Measurements from ENCODE around the gene ESRRA. TPM values are rescaled to one million over a fixed set of nuclear protein-coding genes. Genes with fewer than 3 reads are reported as not detected.

Gene ESRRA
- total and polyA plus RNA-seq, 9 of the 15 experiments (the other 6 are each of a cell fraction or from before 2014, with no cell fraction given): 0.27 to 89.7 (median 23.7) TPM

DNA sequence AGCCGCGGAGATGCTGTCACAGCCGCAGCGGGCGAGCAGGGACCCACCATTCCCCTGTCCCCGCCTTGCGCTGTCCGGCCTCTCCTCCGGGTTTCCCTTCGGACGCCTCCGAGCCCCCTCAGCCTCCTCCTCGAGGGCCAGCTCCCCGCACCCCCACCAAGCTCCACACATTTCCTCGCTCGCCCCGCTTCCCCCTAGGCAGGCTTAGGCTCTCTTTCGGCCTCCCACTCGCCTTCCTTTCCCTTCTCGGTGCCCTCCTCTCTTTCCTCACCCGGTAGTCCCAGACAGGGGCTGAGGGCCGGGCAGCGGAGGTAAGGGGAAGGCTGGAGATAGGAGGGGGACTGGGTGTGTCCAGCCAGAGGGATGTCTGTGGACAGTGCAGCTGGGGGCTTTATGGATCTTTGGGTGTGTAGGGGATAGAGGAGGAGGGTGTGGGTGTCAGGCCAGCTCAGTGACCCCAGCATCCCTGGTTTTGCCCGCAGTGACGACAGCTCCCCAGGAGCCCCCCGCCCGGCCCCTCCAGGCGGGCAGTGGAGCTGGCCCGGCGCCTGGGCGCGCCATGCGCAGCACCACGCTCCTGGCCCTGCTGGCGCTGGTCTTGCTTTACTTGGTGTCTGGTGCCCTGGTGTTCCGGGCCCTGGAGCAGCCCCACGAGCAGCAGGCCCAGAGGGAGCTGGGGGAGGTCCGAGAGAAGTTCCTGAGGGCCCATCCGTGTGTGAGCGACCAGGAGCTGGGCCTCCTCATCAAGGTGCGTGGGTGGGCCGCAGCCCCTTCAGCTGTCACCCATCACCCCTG, 12.7 kb upstream of the ESRRA start:
- Histone ChIP-seq H4K20me1 (replicated peaks; ENCODE audit: control insufficient read depth, insufficient read depth, low read length) (no peaks in the 10 kb centered on the region; the same call in 1 of the 2 replicates), H3K9me3 (replicated peaks; ENCODE audit: control insufficient read depth, insufficient read depth, low read depth, low read length) (no peaks in the 10 kb centered on the region), H2AFZ (ENCODE audit: low read depth, low read length) (no peak overlapping the region), H3K4me3 (no peak overlapping the region), H3K9ac (ENCODE audit: insufficient read depth in 1 of 2, low read depth in 2 of 2, low read length in 2 of 2) (peak overlapping the region in 1 of 2 experiments; percentile 26; a peak in 2 of 4 replicates), H3K27me3 (ENCODE audit: control insufficient read depth in 2 of 2, insufficient read depth in 2 of 2, low read length in 2 of 2) (peaks cover 40 to 57% of the 10 kb centered on the region in 2 experiments; a peak in 4 of 5 replicates), H3K36me3 (ENCODE audit: control insufficient read depth, insufficient read depth, low read length) (no peaks in the 10 kb centered on the region), H3K9me1 (ENCODE audit: control insufficient read depth, insufficient read depth, low read length) (no peaks in the 10 kb centered on the region), H3K27ac (ENCODE audit: extremely low read depth, low read depth, low read length) (no peak overlapping the region), H3K4me2 (ENCODE audit: insufficient read depth, low read length) (no peak overlapping the region), H3K4me1 (replicated peaks in 1 of 2; ENCODE audit: control insufficient read depth in 2 of 2, insufficient read depth in 2 of 2, low read length in 2 of 2) (peaks cover 0 to 42% of the 10 kb centered on the region in 2 experiments; a peak in 2 of 5 replicates), H3K79me2 (ENCODE audit: control insufficient read depth, insufficient read depth, low read length) (no peaks in the 10 kb centered on the region)
- intact Hi-C loops (cut with micrococcal nuclease) (no loop called here), in situ Hi-C loops (cut with MboI) (no loop called here)
- BruUV-seq (replicated peaks): no TSS peak
- 18% methylated on average over 23 of the region's 42 CpGs for WGBS (ENCODE audit: insufficient coverage, low coverage, missing lambda C conversion rate)
- no peak; the same call in 2 of the 3 replicates for ATAC-seq
- DNase-seq (ENCODE audit: extremely low read depth in 1 of 4, low spot score in 3 of 4): no peak
- ChIA-PET POLR2A (interaction anchor here (0.6 kb wide), 1 partner anchor 143 kb away, joined by 4 read pairs; no protein-coding TSS in a partner anchor), CTCF (ENCODE audit: low intra/inter-chr PET ratio) (no interaction called here)
- no peak for FAIRE-seq
- TF ChIP-seq EGR1 (conservative IDR thresholded peaks at IDR 0.05) (0 out of 2 replicates have a peak, but pooled peaks have one; percentile 12), SIN3A (IDR thresholded peaks at IDR 0.05; ENCODE audit: borderline replicate concordance in 2 of 2, control insufficient read depth in 1 of 2, low read depth in 2 of 2, low read length in 2 of 2) (no peak), SNRNP70 (optimal IDR thresholded peaks at IDR 0.05; ENCODE audit: low read depth, low read length) (no peak)

- in situ Hi-C loops (cut with MboI): no loop called here
These were observed 10.6 kb upstream of the ESRRA start for GRCh38 chr11:64294774-64295173.

More at GRCh38 chr11:64294774-64295173, 10.6 kb upstream of the ESRRA start:
- 0% methylated on average over 2 of the region's 3 CpGs for WGBS (ENCODE audit: insufficient coverage, low coverage, missing lambda C conversion rate)
- no peak for FAIRE-seq
- no TSS peak for BruUV-seq (replicated peaks)
- Histone ChIP-seq H3K79me2 (ENCODE audit: control insufficient read depth, insufficient read depth, low read length) (no peaks in the 10 kb centered on the region), H3K9me3 (replicated peaks; ENCODE audit: control insufficient read depth, insufficient read depth, low read depth, low read length) (no peaks in the 10 kb centered on the region), H3K36me3 (ENCODE audit: control insufficient read depth, insufficient read depth, low read length) (no peaks in the 10 kb centered on the region), H3K4me2 (ENCODE audit: insufficient read depth, low read length) (no peak overlapping the region), H3K27me3 (ENCODE audit: control insufficient read depth in 2 of 2, insufficient read depth in 2 of 2, low read length in 2 of 2) (peaks cover 48 to 67% of the 10 kb centered on the region in 2 experiments), H3K4me3 (no peak overlapping the region), H3K9me1 (ENCODE audit: control insufficient read depth, insufficient read depth, low read length) (no peaks in the 10 kb centered on the region), H3K4me1 (replicated peaks in 1 of 2; ENCODE audit: control insufficient read depth in 2 of 2, insufficient read depth in 2 of 2, low read length in 2 of 2) (peaks cover 0 to 47% of the 10 kb centered on the region in 2 experiments; a peak in 2 of 5 replicates), H2AFZ (ENCODE audit: low read depth, low read length) (no peak overlapping the region), H4K20me1 (replicated peaks; ENCODE audit: control insufficient read depth, insufficient read depth, low read length) (no peaks in the 10 kb centered on the region; the same call in 1 of the 2 replicates), H3K27ac (ENCODE audit: extremely low read depth, low read depth, low read length) (no peak overlapping the region), H3K9ac (ENCODE audit: insufficient read depth in 1 of 2, low read depth in 2 of 2, low read length in 2 of 2) (peak overlapping the region in 1 of 2 experiments; percentile 45; a peak in 1 of 4 replicates)
- TF ChIP-seq, protein P1, sequence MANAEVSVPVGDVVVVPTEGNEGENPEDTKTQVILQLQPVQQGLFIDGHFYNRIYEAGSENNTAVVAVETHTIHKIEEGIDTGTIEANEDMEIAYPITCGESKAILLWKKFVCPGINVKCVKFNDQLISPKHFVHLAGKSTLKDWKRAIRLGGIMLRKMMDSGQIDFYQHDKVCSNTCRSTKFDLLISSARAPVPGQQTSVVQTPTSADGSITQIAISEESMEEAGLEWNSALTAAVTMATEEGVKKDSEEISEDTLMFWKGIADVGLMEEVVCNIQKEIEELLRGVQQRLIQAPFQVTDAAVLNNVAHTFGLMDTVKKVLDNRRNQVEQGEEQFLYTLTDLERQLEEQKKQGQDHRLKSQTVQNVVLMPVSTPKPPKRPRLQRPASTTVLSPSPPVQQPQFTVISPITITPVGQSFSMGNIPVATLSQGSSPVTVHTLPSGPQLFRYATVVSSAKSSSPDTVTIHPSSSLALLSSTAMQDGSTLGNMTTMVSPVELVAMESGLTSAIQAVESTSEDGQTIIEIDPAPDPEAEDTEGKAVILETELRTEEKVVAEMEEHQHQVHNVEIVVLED (CRISPR knock-in tag; IDR thresholded peaks at IDR 0.05): no peak
- peak; percentile 93 for TF ChIP-seq ZKSCAN1 (IDR thresholded peaks at IDR 0.05; ENCODE audit: low read depth, low read length)
- intact Hi-C loops (cut with micrococcal nuclease): no loop called here
- ChIA-PET CTCF (ENCODE audit: low intra/inter-chr PET ratio) (no interaction called here), POLR2A (interaction anchor here (0.6 kb wide), 1 partner anchor 1689 kb away, joined by 3 read pairs; no protein-coding TSS in a partner anchor)
- no peak for ATAC-seq
- no peak for DNase-seq (ENCODE audit: extremely low read depth in 1 of 4, low spot score in 3 of 4)
